Neural cell (in vitro differentiated cells): ENCODE results near the gene NR1I3. TPM values are rescaled to one million over a fixed set of nuclear protein-coding genes. Genes with fewer than 3 reads are reported as not detected.
A peak's percentile ranks its signal among the peaks of the same experiment; 100 is the strongest.

Experiments
- H2AFZ ChIP-seq: fragments of 200-600, 300-800 bp; sonication (generic), shearing (Covaris generic); 2 replicates; pipeline ENCODE4 v1.6.0; 2014; ENCODE audit warnings: low read depth, mild to moderate bottlenecking, antibody characterized with exemption, low read length, moderate library complexity
- H3F3A ChIP-seq: fragments of 200-600 bp; shearing (Covaris generic); 2 replicates; pipeline ENCODE4 v1.6.1; 2016; ENCODE audit warnings: mild to moderate bottlenecking, moderate library complexity, mixed read lengths, antibody characterized with exemption, low read length; ENCODE audit not compliant: insufficient read depth, poor library complexity, severe bottlenecking
- H3K27ac ChIP-seq: fragments of 200-600, 300-800 bp; sonication (generic), shearing (Covaris generic); 2 replicates; pipeline ENCODE4 v1.5.1; 2014; ENCODE audit warnings: mild to moderate bottlenecking, low read length, moderate library complexity
- H3K27me3 ChIP-seq: fragments of 300-800, 200-600 bp; sonication (generic), shearing (Covaris generic); 2 replicates; pipeline ENCODE4 v1.6.0; 2014; ENCODE audit warnings: mild to moderate bottlenecking, low read depth, low read length, moderate library complexity; ENCODE audit not compliant: insufficient read depth
- H3K36me3 ChIP-seq: fragments of 300-800, 200-600 bp; sonication (generic), shearing (Covaris generic); 2 replicates; pipeline ENCODE4 v1.5.1; 2014; ENCODE audit warnings: mild to moderate bottlenecking, antibody characterized with exemption, low read length, moderate library complexity; ENCODE audit not compliant: insufficient read depth
- H3K4me2 ChIP-seq: fragments of 300-800, 200-600 bp; sonication (generic), shearing (Covaris generic); 2 replicates; pipeline ENCODE4 v1.6.0; 2014; ENCODE audit warnings: mild to moderate bottlenecking, low read length
- H3K4me3 ChIP-seq: fragments of 300-800, 200-600 bp; sonication (generic), shearing (Covaris generic); 2 replicates; pipeline ENCODE4 v1.5.1; 2014; ENCODE audit warnings: mild to moderate bottlenecking, low read length, moderate library complexity
- H3K79me2 ChIP-seq: fragments of 200-600 bp; shearing (Covaris generic); replicated peaks from 2 replicates; pipeline ENCODE4 v1.6.0; 2014; ENCODE audit warnings: mild to moderate bottlenecking, low read length, moderate library complexity; ENCODE audit not compliant: insufficient read depth
- H3K9ac ChIP-seq: fragments of 300-800, 200-600 bp; sonication (generic), shearing (Covaris generic); 2 replicates; pipeline ENCODE4 v1.6.1; 2016; ENCODE audit warnings: mild to moderate bottlenecking, low read length, mixed read lengths
- H3K9me2 ChIP-seq: fragments of 200-600 bp; shearing (Covaris generic); 2 replicates; pipeline ENCODE4 v1.6.1; 2016; ENCODE audit warnings: mild to moderate bottlenecking, low read length, mixed read lengths; ENCODE audit not compliant: insufficient read depth
- H3K9me3 ChIP-seq: fragments of 200-600, 300-800 bp; sonication (generic), shearing (Covaris generic); 2 replicates; pipeline ENCODE4 v1.6.1; 2016; ENCODE audit warnings: mild to moderate bottlenecking, mixed run types, low read length, moderate library complexity, mixed read lengths
- H4K20me1 ChIP-seq: fragments of 200-600 bp; shearing (Covaris generic); 2 replicates; pipeline ENCODE4 v1.6.1; 2016; ENCODE audit warnings: mild to moderate bottlenecking, mixed run types; ENCODE audit not compliant: insufficient read depth
- CTCF ChIP-seq: fragments of 450-650 bp; IDR thresholded peaks from 2 replicates; pipeline ENCODE4 v1.5.1; 2014; ENCODE audit warnings: antibody characterized with exemption, mild to moderate bottlenecking, moderate library complexity; ENCODE audit not compliant: poor library complexity, severe bottlenecking
- EP300 ChIP-seq: fragments of 450-650 bp; conservative IDR thresholded peaks from 2 replicates; pipeline ENCODE4 v1.6.1; 2014; ENCODE audit warnings: antibody characterized with exemption, mild to moderate bottlenecking, moderate library complexity; ENCODE audit not compliant: poor library complexity, severe bottlenecking
- EZH2 ChIP-seq: fragments of 200-600, 300-800 bp; shearing (Covaris generic), sonication (generic); IDR thresholded peaks from 2 replicates; pipeline ENCODE4 v1.6.1; 2014; ENCODE audit warnings: antibody characterized with exemption, low read length, borderline replicate concordance, mild to moderate bottlenecking; ENCODE audit not compliant: insufficient read depth, poor library complexity, severe bottlenecking
- MXI1 ChIP-seq: fragments of 450-650 bp; conservative IDR thresholded peaks from 2 replicates; pipeline ENCODE4 v1.6.1; 2014; ENCODE audit warnings: antibody characterized with exemption, mild to moderate bottlenecking; ENCODE audit not compliant: poor library complexity, severe bottlenecking
- POLR2AphosphoS5 ChIP-seq: IDR thresholded peaks from 2 replicates; pipeline ENCODE4 v1.6.1; 2012
- RAD21 ChIP-seq: fragments of 450-650 bp; conservative IDR thresholded peaks from 2 replicates; pipeline ENCODE4 v1.6.1; 2014; ENCODE audit warnings: antibody characterized with exemption, mild to moderate bottlenecking, moderate library complexity
- REST ChIP-seq: IDR thresholded peaks from 2 replicates; pipeline ENCODE4 v1.6.1; 2012; ENCODE audit warnings: borderline replicate concordance
- SMC3 ChIP-seq: fragments of 450-650 bp; conservative IDR thresholded peaks from 2 replicates; pipeline ENCODE4 v1.6.1; 2014; ENCODE audit warnings: antibody characterized with exemption, mild to moderate bottlenecking, moderate library complexity; ENCODE audit not compliant: poor library complexity
- TAF1 ChIP-seq: IDR thresholded peaks from 2 replicates; pipeline ENCODE4 v1.6.1; 2012; ENCODE audit warnings: low read depth
- polyA plus RNA-seq: library from polyadenylated mRNA; depleted of rRNA; stranded (reverse); fragments of >200 nt; gene quantifications from 2 replicates; pipeline ENCODE4 v1.2.3, GENCODE V29; 2014

The NR1I3 gene
- polyA plus RNA-seq, 1 donor from 2014 or later, result not detected

- no peaks in the 10 kb centered on the region for H3K27me3 ChIP-seq
- H3K27ac ChIP-seq, result no peak overlapping the region
- H2AFZ ChIP-seq, result no peak overlapping the region
Observed at GRCh38 chr1:161266836-161267235, 28.8 kb upstream of the NR1I3 start.

GRCh38 chr1:161266202-161266601 is 28.2 kb upstream of the NR1I3 start:
- Histone ChIP-seq H3K9me3 (no peaks in the 10 kb centered on the region), H3K4me2 (no peak overlapping the region)
- no peak for TF ChIP-seq EP300
- no peak for TF ChIP-seq POLR2AphosphoS5
- TF ChIP-seq CTCF, result no peak
- TF ChIP-seq REST, result no peak
- TF ChIP-seq TAF1, result no peak
- TF ChIP-seq SMC3, result no peak
- TF ChIP-seq MXI1, result no peak

More at GRCh38 chr1:161266836-161267235, 28.8 kb upstream of the NR1I3 start:
- Histone ChIP-seq H3K36me3 (no peaks in the 10 kb centered on the region), H4K20me1 (no peaks in the 10 kb centered on the region), H3K4me3 (peak overlapping the region; percentile 29), H3K9me2 (no peaks in the 10 kb centered on the region), H3K9ac (no peak overlapping the region), H3K9me3 (no peaks in the 10 kb centered on the region), H3K4me2 (peak overlapping the region; percentile 25), H3K79me2 (no peaks in the 10 kb centered on the region), H3F3A (no peaks in the 10 kb centered on the region)
- TF ChIP-seq EP300 (no peak), SMC3 (no peak), MXI1 (no peak), RAD21 (no peak), POLR2AphosphoS5 (no peak), TAF1 (no peak), EZH2 (no peak), CTCF (no peak), REST (no peak)

More at GRCh38 chr1:161266202-161266601, 28.2 kb upstream of the NR1I3 start:
- Histone ChIP-seq H3F3A (no peaks in the 10 kb centered on the region), H3K4me3 (no peak overlapping the region), H3K36me3 (no peaks in the 10 kb centered on the region), H3K27ac (no peak overlapping the region), H3K9me2 (no peaks in the 10 kb centered on the region), H2AFZ (no peak overlapping the region), H4K20me1 (no peaks in the 10 kb centered on the region), H3K27me3 (no peaks in the 10 kb centered on the region), H3K79me2 (no peaks in the 10 kb centered on the region), H3K9ac (no peak overlapping the region)
